Stimulated activated memory B cell treated with anti-CD40 and anti-IgM and Interleukin-4, amounts not matched to agents 10 μg/mL and 1 μg/mL and 100 μg/mL, for 72 hours (primary cell): ENCODE data around the gene DLGAP5.
A peak's percentile ranks its signal among the peaks of the same experiment; 100 is the strongest.

Experiments
- ATAC-seq: fragments of 150-1000 bp; cut with Tn5 transposase; 2 replicates; pipeline ENCODE4 v1.10.0; 2021
- H3K27ac Mint-ChIP-seq: one replicate; pipeline ENCODE4 v1.8.0; 2022; ENCODE audit warnings: mild to moderate bottlenecking, mixed read lengths
- H3K27me3 Mint-ChIP-seq: one replicate; pipeline ENCODE4 v1.8.0; 2022; ENCODE audit warnings: mixed read lengths
- H3K36me3 Mint-ChIP-seq: one replicate; pipeline ENCODE4 v1.8.0; 2022; ENCODE audit warnings: mixed read lengths
- H3K4me1 Mint-ChIP-seq: one replicate; pipeline ENCODE4 v1.8.0; 2022; ENCODE audit warnings: mixed read lengths
- H3K4me3 Mint-ChIP-seq: one replicate; pipeline ENCODE4 v1.8.0; 2022; ENCODE audit warnings: mild to moderate bottlenecking, moderate library complexity, mixed read lengths
- H3K9me3 Mint-ChIP-seq: one replicate; pipeline ENCODE4 v1.8.0; 2022; ENCODE audit warnings: mixed read lengths

DLGAP5 gene

DNA sequence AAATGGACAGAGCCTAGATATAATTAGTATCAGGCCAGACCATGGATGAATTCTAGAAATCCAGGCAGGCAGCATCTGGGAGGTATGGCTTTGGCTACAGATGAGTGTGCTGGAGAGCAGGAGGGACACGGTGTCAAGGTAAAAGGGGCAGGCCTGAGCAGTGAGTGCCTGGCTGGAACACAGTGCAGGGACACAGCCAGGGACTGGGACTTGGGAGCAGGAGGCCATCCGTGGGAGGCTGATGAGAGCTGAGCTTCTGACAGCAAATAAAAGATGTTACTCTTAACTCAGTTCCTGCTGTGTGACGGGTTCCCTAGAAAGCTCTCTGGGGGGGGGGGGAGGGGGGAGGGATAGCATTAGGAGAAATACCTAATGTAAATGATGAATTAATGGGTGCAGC lies 75.9 kb downstream of the DLGAP5 start:
- no peaks in the 10 kb centered on the region for H3K36me3 Mint-ChIP-seq
- H3K27me3 Mint-ChIP-seq = no peaks in the 10 kb centered on the region
- no peaks in the 10 kb centered on the region for H3K9me3 Mint-ChIP-seq
- H3K4me1 Mint-ChIP-seq = peaks cover 7% of the 10 kb centered on the region
- ATAC-seq = no peak
- no peak overlapping the region for H3K4me3 Mint-ChIP-seq
- H3K27ac Mint-ChIP-seq = no peak overlapping the region

DNA sequence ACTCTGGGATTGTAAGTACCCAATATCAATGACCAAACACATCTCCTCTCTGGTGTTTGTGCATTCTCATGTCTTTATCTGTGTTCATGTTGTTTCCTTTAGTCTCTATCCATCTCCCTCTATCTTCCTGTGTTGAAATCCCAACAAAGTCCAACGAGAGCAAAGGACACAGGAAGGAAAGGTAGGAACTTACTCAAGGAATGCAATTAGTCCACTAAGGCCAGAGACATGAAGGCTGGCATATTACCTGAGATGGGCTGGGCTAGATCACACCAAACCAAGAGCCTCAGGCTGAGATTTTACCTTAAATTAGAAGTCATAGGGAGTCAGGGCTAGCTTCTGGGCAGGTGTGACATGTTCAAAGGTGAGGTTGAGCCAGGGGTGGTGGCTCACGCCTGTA lies 76.7 kb downstream of the DLGAP5 start:
- ATAC-seq = no peak
- no peaks in the 10 kb centered on the region for H3K9me3 Mint-ChIP-seq
- no peaks in the 10 kb centered on the region for H3K27me3 Mint-ChIP-seq
- H3K27ac Mint-ChIP-seq = no peak overlapping the region
- H3K36me3 Mint-ChIP-seq = no peaks in the 10 kb centered on the region
- H3K4me3 Mint-ChIP-seq = no peak overlapping the region
- peaks cover 7% of the 10 kb centered on the region for H3K4me1 Mint-ChIP-seq

DNA sequence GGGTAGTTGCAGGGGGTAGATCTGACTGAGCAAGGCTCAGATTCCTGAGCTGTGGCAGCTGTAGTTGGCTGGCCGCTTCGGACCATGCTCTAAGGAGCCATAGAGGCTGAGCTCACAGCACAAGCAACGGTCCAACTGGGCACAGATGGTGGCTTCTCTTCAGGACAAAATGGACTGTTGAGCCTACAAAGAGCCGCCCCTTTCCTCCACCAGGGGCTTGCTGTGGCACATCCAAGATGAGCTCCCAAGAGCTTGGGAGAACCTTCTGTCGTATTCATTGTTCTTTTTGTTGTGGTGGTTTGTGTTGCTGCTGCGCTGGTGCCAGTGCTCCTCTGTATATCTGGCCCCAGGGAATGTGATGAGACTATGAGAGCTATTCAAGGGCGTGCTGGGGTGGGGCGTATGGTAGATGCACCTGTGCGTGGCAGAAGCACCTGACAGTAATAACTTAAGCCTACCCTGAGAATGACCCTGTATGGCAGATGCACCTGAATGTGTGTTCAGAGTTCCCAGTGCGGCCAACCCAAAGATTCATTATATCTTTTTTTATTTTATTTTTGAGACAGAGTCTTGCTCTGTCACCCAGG lies 80.2 kb downstream of the DLGAP5 start:
- Mint-ChIP-seq H3K4me1 (peaks cover 17% of the 10 kb centered on the region), H3K4me3 (no peak overlapping the region), H3K27ac (no peak overlapping the region), H3K27me3 (no peaks in the 10 kb centered on the region), H3K9me3 (no peaks in the 10 kb centered on the region), H3K36me3 (no peaks in the 10 kb centered on the region)
- no peak for ATAC-seq

DNA sequence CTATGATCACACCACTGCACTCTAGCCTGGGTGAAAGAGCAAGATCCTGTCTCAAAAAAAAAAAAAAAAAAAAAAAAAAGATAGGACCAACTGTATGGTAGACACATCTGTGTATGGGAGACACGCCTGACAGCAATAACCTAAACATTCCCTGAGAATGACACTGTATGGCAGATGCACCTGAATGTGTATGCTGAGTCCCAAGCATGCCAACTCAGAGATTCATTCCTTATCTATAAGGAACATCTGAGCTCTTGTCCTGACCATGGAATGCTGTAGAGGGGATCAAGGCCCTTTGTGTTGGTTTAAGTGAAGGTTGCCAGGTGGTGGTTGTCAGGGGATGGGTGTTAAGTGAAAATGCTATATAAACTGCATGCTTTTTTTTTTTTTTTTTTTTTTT lies 81.5 kb downstream of the DLGAP5 start:
- no peaks in the 10 kb centered on the region for H3K9me3 Mint-ChIP-seq
- peaks cover 17% of the 10 kb centered on the region for H3K4me1 Mint-ChIP-seq
- H3K4me3 Mint-ChIP-seq = no peak overlapping the region
- no peaks in the 10 kb centered on the region for H3K36me3 Mint-ChIP-seq
- no peak for ATAC-seq
- H3K27me3 Mint-ChIP-seq = no peaks in the 10 kb centered on the region
- H3K27ac Mint-ChIP-seq = no peak overlapping the region

DNA sequence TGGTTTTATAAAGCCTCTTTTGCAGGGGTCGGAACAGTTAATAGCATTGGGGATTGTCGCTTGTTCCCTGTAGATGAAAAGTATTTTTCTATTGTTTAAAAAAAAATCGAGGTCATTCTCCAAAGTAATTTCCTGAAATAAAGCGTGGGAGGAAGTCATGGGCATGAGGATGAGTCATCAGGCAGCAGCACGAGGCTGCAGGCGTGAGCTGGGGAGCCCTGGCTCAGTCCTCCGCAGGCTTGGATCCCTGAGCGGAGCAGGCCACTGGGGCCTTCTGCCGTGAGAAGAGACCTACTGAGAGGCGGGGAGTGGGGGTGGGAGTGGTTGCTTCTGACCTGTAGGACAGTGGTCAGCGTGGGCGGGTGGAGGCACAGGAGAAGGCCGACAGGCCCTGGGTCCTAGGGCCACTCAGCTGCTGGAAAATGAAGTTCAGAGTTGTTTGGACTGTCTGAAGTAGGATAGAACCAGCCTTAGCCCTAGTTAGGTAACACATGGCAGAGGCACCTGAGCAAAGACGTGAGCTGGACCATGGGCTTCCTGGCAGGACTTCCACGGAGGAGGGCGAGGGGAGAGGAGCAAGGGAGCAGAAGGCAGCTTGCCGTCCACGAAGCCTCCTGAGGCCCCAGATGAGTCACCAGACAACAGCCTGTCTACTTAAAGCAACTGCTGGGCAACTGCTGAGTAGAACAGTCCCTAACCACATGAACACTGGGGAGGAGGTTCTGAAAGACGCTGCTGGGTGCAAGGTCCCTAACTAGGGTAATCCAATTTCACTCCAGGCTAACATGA lies 83.4 kb downstream of the DLGAP5 start:
- no peaks in the 10 kb centered on the region for H3K27me3 Mint-ChIP-seq
- H3K4me3 Mint-ChIP-seq = no peak overlapping the region
- H3K36me3 Mint-ChIP-seq = no peaks in the 10 kb centered on the region
- no peaks in the 10 kb centered on the region for H3K9me3 Mint-ChIP-seq
- ATAC-seq = peak; percentile 83
- H3K4me1 Mint-ChIP-seq = peaks cover 25% of the 10 kb centered on the region
- peak overlapping the region; percentile 78 for H3K27ac Mint-ChIP-seq

DNA sequence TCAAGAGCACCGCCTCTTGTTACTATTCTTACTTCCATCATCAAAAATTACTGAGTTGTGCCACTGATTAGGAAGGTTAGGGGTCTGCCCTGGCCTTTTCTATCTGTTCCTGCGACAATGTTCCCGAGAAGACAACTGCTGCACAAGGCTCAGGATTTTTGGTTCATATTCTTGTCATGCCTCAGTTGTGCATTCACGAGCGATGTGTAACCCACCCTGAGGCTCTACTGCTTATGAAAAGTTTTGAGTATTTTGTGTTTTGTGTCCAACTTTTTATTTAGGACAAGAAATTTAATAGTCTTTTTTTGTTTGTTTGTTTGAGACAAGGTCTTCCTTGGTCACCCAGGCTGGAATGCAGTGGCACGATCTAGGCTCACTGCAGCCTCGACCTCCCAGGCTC lies 85.4 kb downstream of the DLGAP5 start:
- H3K9me3 Mint-ChIP-seq = no peaks in the 10 kb centered on the region
- H3K27me3 Mint-ChIP-seq = no peaks in the 10 kb centered on the region
- peaks cover 38% of the 10 kb centered on the region for H3K4me1 Mint-ChIP-seq
- no peak overlapping the region for H3K27ac Mint-ChIP-seq
- no peaks in the 10 kb centered on the region for H3K36me3 Mint-ChIP-seq
- H3K4me3 Mint-ChIP-seq = no peak overlapping the region
- no peak for ATAC-seq

DNA sequence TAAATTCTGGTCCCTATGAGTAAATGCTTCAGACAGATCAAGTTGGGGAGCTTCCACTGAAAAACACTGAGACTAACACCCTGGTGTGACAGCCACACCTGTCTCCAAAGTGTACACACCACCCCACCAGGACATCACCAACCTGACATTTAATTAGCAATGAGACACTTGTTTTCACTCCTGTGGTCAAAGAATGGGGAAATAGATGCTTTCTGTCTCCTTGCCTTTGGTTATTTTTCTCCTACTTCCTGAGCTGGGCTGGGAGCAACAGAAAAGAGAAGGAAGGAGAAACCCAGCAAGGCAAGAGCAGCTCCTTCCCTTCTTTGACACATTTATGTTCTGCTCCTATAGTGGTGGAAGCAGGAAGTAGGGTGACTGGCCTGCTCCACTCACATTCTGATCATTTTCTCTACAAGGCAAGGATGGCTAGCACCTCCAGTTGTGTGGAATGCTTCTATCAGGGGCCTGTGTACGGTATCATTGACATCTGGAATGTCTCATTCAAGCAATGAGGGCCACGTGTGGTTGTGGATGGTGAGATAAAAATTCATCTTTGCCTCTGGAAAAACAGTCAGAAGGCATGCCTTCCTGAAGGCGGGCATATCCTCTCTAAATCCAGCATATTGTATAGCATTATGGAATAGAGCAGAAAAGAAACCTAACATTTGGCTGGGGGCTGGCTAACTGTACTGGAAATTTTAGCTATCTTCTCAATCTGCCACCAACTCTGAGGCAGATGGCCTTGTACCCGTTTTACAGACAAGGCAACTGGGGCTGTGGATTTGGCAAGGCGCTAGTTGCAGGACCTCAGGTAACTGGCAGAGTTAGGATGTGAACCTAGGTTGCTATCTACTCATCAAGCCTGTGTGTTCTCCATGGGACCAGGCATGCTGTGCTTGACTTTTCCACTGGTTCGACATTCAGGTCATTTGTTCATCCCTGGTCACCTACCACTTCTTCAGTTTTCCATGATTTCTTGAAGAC lies 87.1 kb downstream of the DLGAP5 start:
- Mint-ChIP-seq H3K36me3 (no peaks in the 10 kb centered on the region), H3K4me3 (no peak overlapping the region), H3K9me3 (no peaks in the 10 kb centered on the region), H3K27me3 (no peaks in the 10 kb centered on the region), H3K27ac (peak overlapping the region; percentile 86), H3K4me1 (peaks cover 44% of the 10 kb centered on the region)
- no peak for ATAC-seq

DNA sequence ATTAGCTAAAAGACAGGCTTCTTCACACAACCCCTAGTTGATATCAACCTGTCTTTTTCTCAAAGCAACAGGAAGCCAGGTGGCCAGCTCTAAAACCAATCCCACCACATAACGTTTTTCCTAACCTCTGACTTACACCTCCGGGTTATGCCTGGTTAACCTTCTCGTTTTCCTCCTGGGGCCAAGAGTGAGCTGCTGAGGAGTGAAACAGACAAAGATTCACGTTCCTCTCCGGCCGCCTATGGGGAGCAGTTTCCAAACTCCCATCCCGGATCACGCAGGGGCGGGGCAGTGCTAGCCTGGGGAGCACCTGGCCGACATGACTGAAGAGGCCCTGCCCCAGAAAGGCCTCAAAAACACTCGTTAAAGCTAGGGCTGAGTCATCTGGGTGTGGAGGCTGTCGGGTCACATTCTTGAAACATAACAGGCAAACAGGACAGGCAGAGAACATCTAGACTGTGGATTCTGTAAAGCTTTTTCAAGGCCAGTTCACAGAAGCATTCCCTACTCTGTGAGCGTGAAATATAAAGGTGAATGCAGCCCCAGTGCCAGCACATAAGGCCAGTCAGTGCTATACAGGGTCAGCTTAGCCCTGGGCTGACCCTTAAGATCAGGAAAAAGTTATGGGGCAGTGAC lies 88.3 kb downstream of the DLGAP5 start:
- Mint-ChIP-seq H3K9me3 (no peaks in the 10 kb centered on the region), H3K27ac (peak overlapping the region; percentile 86), H3K4me3 (peak overlapping the region; percentile 39), H3K4me1 (peaks cover 50% of the 10 kb centered on the region), H3K27me3 (no peaks in the 10 kb centered on the region), H3K36me3 (no peaks in the 10 kb centered on the region)
- peak; percentile 35 for ATAC-seq

DNA sequence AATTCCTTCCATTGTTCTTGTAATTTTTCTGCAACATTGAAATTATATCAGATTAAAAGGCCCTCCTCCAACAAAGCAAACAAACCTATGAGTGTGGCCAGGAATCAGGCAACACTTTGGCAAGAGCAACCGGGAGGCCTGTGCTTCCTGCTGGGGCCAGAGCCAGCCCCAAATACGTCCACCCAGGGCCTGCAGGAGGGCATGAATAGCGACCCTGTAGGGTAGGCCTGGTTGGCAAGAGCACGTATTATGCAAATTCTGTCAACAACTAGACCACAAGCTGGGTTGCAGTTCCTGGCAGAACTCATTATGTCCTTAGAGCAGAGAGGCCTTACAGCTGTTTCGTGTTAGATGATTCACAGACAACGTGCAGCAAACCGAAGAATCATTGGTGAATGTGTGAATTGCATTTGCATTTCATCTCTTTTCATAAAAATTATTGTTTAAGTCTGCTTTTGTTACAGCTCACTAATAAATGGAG lies 89.2 kb downstream of the DLGAP5 start:
- Mint-ChIP-seq H3K9me3 (no peaks in the 10 kb centered on the region), H3K4me1 (peaks cover 52% of the 10 kb centered on the region), H3K36me3 (no peaks in the 10 kb centered on the region), H3K4me3 (no peak overlapping the region), H3K27me3 (no peaks in the 10 kb centered on the region), H3K27ac (peak overlapping the region; percentile 86)
- peak; percentile 88 for ATAC-seq

DNA sequence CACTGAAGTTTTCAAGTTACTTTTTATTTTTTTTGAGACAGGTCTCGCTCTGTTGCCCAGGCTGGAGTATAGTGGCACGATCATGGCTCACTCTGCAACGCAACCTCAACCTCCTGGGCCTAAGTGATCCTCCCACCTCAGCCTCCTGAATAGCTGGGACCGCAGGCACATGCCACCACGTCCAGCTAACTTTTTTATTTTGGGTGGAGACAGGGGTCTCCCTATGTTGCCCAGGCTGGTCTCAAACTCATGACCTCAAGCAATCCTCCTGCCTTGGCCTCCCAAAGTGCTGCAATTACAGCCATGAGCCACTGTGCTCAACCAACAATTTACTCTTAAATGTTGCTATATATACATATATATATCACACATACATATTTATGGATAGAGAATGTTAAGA lies 89.7 kb downstream of the DLGAP5 start:
- no peak for ATAC-seq
- Mint-ChIP-seq H3K4me1 (peaks cover 57% of the 10 kb centered on the region), H3K27me3 (no peaks in the 10 kb centered on the region), H3K36me3 (no peaks in the 10 kb centered on the region), H3K9me3 (no peaks in the 10 kb centered on the region), H3K4me3 (no peak overlapping the region), H3K27ac (peak overlapping the region; percentile 86)

DNA sequence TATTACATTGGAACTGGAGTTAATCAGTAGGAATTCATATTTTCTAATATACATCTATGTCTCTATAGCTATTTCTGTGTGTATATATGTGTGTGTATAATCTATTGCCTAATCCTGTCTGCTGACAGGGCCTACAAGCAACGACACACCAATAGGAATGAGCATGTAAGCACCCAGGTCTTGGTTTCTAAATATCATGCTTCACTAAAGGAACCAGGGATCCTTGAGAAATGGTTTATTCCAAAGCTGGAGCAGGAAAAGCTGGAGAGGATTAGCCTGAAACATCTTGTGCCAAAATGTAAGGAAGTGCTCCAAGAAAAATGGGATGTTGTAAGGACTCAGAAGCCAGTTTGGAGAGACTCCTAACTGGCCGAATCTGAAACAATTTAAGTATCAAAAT lies 91.6 kb downstream of the DLGAP5 start:
- H3K27ac Mint-ChIP-seq = no peak overlapping the region
- H3K4me3 Mint-ChIP-seq = no peak overlapping the region
- no peaks in the 10 kb centered on the region for H3K27me3 Mint-ChIP-seq
- H3K4me1 Mint-ChIP-seq = peaks cover 57% of the 10 kb centered on the region
- no peak for ATAC-seq
- no peaks in the 10 kb centered on the region for H3K9me3 Mint-ChIP-seq
- H3K36me3 Mint-ChIP-seq = no peaks in the 10 kb centered on the region

DNA sequence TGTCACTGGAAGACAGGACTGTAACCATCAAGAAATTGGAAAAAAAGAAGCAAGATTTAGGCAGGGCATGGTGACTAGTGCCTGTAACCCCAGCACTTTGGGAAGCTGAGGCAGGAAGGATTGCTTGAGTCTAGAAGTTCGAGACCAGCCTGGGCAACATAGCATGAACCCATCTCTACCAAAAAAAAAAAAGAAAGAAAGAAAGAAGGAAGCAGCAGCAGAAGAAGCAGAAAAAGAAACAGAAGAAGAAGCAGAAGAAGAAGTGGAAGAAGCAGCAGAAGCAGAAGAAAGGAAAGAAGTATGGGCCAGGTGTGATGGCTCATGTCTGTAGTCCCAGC lies 92.9 kb downstream of the DLGAP5 start:
- H3K27ac Mint-ChIP-seq = peak overlapping the region; percentile 95
- no peaks in the 10 kb centered on the region for H3K36me3 Mint-ChIP-seq
- H3K4me1 Mint-ChIP-seq = peaks cover 48% of the 10 kb centered on the region

More for the DNA sequence above, 92.9 kb downstream of the DLGAP5 start:
- Mint-ChIP-seq H3K4me3 (peak overlapping the region; percentile 51), H3K9me3 (no peaks in the 10 kb centered on the region), H3K27me3 (no peaks in the 10 kb centered on the region)
- no peak for ATAC-seq
